DND-41 (cell line): ENCODE results near the gene THOC2.
"Not testable (repeated sequence)": the region's sequence is repeated elsewhere in the genome, so short reads cannot be mapped to it uniquely, and the experiment has no call there.

ENCODE experiments used
- ATAC-seq: fragments of 200-7000 bp; cut with Tn5 transposase; 3 replicates; pipeline ENCODE4 v1.9.1; 2021; ENCODE audit warnings: low read depth; ENCODE audit not compliant: insufficient read depth
- DNase-seq: peaks from one replicate; pipeline ENCODE4 v3.0.0-alpha.2; 2020
- H2AFZ ChIP-seq: 2 replicates; pipeline ENCODE4 v1.6.0; 2012; ENCODE audit warnings: low read depth, low read length
- H3K27ac ChIP-seq: 2 replicates; pipeline ENCODE4 v1.5.1; 2012; ENCODE audit warnings: low read length, inconsistent platforms
- H3K27me3 ChIP-seq: fragments of 200-600 bp; sonication (generic); 2 replicates; pipeline ENCODE4 v1.6.0; 2012; ENCODE audit warnings: low read length, mild to moderate bottlenecking, inconsistent platforms; ENCODE audit not compliant: insufficient read depth, poor library complexity
- H3K36me3 ChIP-seq: 2 replicates; pipeline ENCODE4 v1.5.1; 2012; ENCODE audit warnings: low read length, inconsistent platforms; ENCODE audit not compliant: insufficient read depth
- H3K4me1 ChIP-seq: 2 replicates; pipeline ENCODE4 v1.5.1; 2012; ENCODE audit warnings: mild to moderate bottlenecking, low read length; ENCODE audit not compliant: insufficient read depth
- H3K4me2 ChIP-seq: 2 replicates; pipeline ENCODE4 v1.6.0; 2012; ENCODE audit warnings: mild to moderate bottlenecking, moderate library complexity, low read length, inconsistent platforms; ENCODE audit not compliant: insufficient read depth
- H3K4me3 ChIP-seq, 2 experiments: fragments of 200-600 bp in 1 of 2; shearing (Covaris generic) in 1 of 2; 2 replicates each; pipeline ENCODE4 v1.5.1; 2012 to 2016; ENCODE audit warnings: inconsistent platforms in 2 of 2, low read length in 2 of 2, mild to moderate bottlenecking in 2 of 2, low read depth in 1 of 2, moderate library complexity in 1 of 2
- H3K79me2 ChIP-seq: 2 replicates; pipeline ENCODE4 v1.6.0; 2012; ENCODE audit warnings: low read length, inconsistent platforms; ENCODE audit not compliant: insufficient read depth
- H3K9ac ChIP-seq: 2 replicates; pipeline ENCODE4 v1.6.0; 2012; ENCODE audit warnings: low read depth, mild to moderate bottlenecking, inconsistent platforms, low read length, moderate library complexity
- H3K9me3 ChIP-seq: 2 replicates; pipeline ENCODE4 v1.5.1; 2012; ENCODE audit warnings: low read length, moderate library complexity, mild to moderate bottlenecking, inconsistent platforms; ENCODE audit not compliant: insufficient read depth, severe bottlenecking
- H4K20me1 ChIP-seq: 2 replicates; pipeline ENCODE4 v1.6.0; 2012; ENCODE audit warnings: low read length; ENCODE audit not compliant: insufficient read depth
- EZH2 ChIP-seq: IDR thresholded peaks from 3 replicates; pipeline ENCODE4 v1.6.1; 2012; ENCODE audit warnings: borderline replicate concordance, low read depth, mild to moderate bottlenecking, moderate library complexity, low read length, inconsistent platforms; ENCODE audit not compliant: severe bottlenecking
- TF ChIP-seq, protein P1 (sequence below): IDR thresholded peaks from 2 replicates; pipeline ENCODE4 v1.5.1; 2012; ENCODE audit warnings: borderline replicate concordance, low read length, moderate library complexity, mild to moderate bottlenecking; ENCODE audit not compliant: poor library complexity, severe bottlenecking; ENCODE audit errors: extremely low read depth

THOC2 gene

DNA sequence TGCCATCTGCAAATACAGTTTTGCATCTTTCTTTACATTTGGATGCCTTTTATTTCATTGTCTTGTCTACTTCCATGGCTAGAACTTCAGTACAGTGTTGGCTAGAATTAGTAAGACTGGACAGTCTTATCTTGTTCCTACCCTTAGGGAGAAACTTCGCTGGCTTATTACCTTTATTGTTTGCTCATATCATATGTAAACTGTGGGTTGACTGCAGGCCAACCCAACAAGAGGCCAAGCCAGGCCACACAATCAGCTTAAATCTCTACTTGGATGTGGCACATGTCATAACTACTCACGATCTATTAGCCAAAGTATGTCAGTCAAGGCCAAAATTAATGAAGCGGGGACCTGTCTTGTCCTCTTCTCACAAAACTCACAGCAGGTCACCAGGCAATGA is 144.1 kb downstream of the THOC2 start:
- no peak for DNase-seq
- Histone ChIP-seq H3K4me2 (no peak overlapping the region), H4K20me1 (no peaks in the 10 kb centered on the region), H3K27me3 (no peaks in the 10 kb centered on the region), H3K27ac (no peak overlapping the region), H2AFZ (no peak overlapping the region), H3K36me3 (no peaks in the 10 kb centered on the region), H3K79me2 (no peaks in the 10 kb centered on the region), H3K9me3 (no peaks in the 10 kb centered on the region), H3K9ac (no peak overlapping the region), H3K4me1 (no peaks in the 10 kb centered on the region), H3K4me3 (no peak overlapping the region)
- ATAC-seq, result no peak
- no peak for TF ChIP-seq EZH2
- TF ChIP-seq, protein P1, sequence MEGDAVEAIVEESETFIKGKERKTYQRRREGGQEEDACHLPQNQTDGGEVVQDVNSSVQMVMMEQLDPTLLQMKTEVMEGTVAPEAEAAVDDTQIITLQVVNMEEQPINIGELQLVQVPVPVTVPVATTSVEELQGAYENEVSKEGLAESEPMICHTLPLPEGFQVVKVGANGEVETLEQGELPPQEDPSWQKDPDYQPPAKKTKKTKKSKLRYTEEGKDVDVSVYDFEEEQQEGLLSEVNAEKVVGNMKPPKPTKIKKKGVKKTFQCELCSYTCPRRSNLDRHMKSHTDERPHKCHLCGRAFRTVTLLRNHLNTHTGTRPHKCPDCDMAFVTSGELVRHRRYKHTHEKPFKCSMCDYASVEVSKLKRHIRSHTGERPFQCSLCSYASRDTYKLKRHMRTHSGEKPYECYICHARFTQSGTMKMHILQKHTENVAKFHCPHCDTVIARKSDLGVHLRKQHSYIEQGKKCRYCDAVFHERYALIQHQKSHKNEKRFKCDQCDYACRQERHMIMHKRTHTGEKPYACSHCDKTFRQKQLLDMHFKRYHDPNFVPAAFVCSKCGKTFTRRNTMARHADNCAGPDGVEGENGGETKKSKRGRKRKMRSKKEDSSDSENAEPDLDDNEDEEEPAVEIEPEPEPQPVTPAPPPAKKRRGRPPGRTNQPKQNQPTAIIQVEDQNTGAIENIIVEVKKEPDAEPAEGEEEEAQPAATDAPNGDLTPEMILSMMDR, result no peak

- Histone ChIP-seq H4K20me1 (no peaks in the 10 kb centered on the region), H3K36me3 (no peaks in the 10 kb centered on the region), H3K4me1 (no peaks in the 10 kb centered on the region), H3K79me2 (no peaks in the 10 kb centered on the region), H3K9me3 (no peaks in the 10 kb centered on the region), H3K4me3 (no peak overlapping the region), H3K9ac (no peak overlapping the region), H3K27me3 (no peaks in the 10 kb centered on the region), H2AFZ (no peak overlapping the region), H3K27ac (no peak overlapping the region), H3K4me2 (no peak overlapping the region)
- TF ChIP-seq, protein P1, result no peak
- TF ChIP-seq EZH2, result no peak
- DNase-seq, result no peak
- ATAC-seq, result no peak
Observed at GRCh38 chrX:123581586-123581985, 151.3 kb downstream of the THOC2 start.

DNA sequence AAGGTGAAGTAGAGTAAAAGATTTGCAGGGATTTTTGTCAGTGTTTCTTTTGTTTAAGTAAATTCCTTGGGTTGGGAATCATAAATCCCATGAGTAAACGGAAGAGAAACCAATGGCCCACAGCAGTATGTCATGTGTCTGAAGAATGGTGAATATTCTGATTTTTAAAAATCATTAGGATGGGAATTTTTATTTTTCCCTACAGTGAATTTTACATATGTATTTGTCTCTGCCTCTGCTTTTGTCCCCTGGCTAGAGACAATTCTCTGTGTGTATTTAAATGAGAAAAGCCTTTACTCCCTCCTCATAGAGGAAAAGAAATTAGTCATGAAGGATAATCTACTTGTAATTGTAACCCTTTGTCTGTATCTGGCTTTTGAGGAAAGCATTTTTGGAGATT is 152.1 kb downstream of the THOC2 start:
- ATAC-seq (no peak), DNase-seq (no peak)
- Histone ChIP-seq H3K9ac (no peak overlapping the region), H3K27ac (no peak overlapping the region), H3K4me2 (no peak overlapping the region), H3K4me3 (no peak overlapping the region), H3K9me3 (no peaks in the 10 kb centered on the region), H3K79me2 (no peaks in the 10 kb centered on the region), H4K20me1 (no peaks in the 10 kb centered on the region), H3K36me3 (no peaks in the 10 kb centered on the region), H3K27me3 (no peaks in the 10 kb centered on the region), H3K4me1 (no peaks in the 10 kb centered on the region), H2AFZ (no peak overlapping the region)
- TF ChIP-seq, protein P1, result no peak
- TF ChIP-seq EZH2, result no peak

GRCh38 chrX:123574027-123574426 is 158.8 kb downstream of the THOC2 start:
- not testable (repeated sequence) for DNase-seq, H4K20me1 ChIP-seq, H3K27me3 ChIP-seq

More at GRCh38 chrX:123574027-123574426, 158.8 kb downstream of the THOC2 start:
- H3K9ac ChIP-seq, H3K27ac ChIP-seq, H2AFZ ChIP-seq, H3K4me3 ChIP-seq, H3K36me3 ChIP-seq, H3K4me1 ChIP-seq, H3K9me3 ChIP-seq, H3K4me2 ChIP-seq, ATAC-seq, H3K79me2 ChIP-seq: not testable (repeated sequence)
